Measurements from ENCODE around the gene IFT74.
"Not testable (repeated sequence)": the region's sequence is repeated elsewhere in the genome, so short reads cannot be mapped to it uniquely, and the experiment has no call there.

Gene IFT74

DNA sequence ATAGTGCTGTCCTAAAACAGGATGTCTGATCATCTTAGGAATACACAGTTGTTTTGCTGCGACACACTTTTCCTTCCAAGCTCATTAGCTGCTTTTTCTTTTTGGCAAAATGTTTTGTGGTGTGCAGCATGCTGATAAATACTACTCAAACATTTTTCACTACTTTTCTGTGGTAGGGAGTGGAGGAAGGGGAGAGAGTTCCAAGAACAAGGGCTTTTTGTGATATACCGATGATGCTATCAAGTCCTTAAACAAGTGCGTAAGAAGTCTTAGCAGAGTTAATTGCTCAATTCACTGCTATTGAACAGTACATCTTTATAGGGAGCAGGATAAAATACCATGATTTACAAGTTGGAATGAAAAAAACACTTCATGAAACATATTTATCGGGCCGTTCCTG, 129.2 kb downstream of the IFT74 start:
- DNase-seq = no peak

DNA sequence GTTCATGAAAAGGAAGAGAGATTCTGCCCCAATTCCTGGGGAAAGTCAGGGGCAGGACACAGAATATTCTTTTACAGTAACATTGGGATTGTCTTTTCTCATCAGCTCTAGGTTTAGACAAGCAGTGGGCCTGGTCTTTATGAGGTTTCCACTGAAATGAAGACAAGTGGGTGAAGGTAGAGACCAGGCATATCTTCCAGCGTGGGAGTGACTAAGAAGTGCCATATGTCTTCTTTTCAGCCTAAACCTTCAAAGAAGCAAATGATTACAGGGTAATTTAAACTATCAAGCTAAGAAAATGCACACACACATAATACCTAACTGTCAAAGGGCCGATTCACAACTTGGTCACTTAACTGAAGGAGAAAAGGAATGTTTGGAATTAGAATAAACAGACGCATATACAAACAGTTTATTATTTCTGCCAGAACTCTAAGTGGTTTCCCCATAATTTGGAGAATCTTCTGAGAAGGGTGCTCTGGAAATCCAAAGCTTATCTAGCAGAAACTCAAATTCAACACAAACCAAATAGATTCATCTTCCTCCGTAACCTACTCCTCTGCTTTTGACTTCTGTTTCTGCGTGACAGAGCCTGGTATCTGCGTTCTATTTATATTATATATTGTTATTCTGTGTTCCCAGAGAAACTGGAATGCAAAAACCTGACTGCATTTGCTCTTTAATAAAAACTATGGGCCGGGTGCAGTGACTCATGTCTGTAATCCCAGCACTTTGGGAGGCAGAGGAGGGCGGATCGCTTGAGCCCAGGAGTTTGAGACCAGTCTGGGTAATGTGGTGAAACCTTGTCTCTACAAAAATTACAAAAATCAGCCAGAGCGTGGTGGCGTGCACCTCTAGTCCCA, 130.8 kb downstream of the IFT74 start:
- DNase-seq = peak; percentile 63

DNA sequence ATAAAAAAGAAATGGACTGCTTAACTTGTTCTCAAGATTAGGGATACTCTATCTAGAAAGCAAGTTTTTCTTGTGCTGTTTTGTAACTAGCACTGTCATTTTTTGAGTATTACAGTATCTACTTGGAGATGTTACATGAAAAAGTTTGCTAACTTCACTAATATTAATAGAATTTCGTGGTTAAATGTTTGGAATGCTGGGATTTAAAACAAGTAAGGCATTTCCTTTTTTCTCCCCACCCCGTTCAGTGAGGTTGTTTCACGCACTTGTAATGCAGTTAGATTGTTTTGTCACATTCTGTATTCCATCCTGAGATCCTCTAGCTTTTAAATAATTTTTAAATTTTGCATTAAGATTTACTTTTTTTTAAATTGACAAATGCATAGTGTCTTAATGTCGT, 132.8 kb downstream of the IFT74 start:
- DNase-seq = no peak

DNA sequence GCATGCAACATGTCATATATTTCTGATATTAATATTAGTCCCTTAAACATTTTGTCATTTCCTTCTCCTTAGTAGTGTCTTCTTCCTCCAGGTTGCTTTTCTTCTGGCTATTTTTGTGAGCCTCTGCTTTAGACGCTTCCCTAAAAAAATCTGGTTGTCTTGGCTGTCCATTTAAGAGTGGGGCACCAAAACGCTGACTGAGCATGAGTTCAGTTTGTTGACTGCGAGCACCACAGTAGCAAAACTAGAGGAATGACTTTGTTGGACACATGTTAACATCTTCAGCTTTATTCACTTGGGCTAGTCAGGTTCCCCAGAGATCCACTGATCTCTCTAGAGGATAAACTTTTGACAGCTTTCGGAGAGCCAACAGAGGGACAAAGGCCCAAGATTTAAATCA, 133.5 kb downstream of the IFT74 start:
- DNase-seq = no peak

DNA sequence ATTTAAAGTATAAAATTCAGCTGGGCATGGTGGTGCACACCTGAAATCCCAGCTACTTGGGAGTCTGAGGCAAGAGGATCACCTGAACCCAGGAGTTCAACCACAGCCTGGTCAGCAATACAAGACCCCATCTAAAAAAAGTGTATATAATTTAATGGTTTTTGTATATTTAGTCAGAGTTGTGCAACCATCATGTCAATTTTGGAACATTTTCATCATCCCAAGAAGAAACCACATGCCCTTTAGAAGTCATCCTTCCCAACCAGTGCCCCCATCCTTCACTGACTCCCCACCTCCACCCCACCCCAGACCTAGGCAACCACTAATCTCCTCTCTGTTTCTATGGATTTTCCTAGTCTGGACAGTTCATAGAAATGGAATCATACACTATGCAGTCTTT, 134.0 kb downstream of the IFT74 start:
- no peak for DNase-seq

DNA sequence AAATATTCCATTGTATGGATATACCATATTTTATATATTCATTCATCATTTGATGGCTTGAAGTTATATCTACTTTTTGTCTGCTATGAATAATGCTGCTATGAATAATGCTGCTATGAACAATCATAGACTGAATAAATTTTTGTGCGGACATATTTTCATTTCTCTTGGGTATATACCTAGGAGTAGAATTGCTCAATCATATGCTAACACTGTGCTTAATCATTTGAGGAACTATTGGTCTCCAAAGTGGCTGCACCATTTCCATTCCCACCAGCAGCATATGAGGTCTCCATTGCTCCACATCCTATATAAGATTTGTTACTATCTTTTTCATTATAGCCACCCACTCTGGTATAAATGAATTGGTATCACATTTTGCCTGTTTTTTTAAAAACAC, 134.5 kb downstream of the IFT74 start:
- no peak for DNase-seq

DNA sequence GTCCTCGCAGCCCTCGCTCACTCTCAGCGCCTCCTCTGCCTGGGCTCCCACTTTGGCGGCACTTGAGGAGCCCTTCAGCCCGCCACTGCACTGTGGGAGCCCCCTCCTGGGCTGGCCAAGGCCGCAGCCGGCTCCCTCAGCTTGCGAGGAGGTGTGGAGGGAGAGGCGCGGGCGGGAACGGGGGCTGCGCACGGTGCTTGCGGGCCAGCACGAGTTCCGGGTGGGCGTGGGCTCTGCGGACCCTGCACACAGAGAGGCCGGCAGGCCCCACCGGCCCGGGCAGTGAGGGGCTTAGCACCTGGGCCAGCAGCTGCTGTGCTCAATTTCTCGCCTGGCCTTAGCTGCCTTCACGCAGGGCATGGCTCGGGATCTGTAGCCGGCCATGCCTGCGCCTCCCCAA, 136.3 kb downstream of the IFT74 start:
- DNase-seq = not testable (repeated sequence)

DNA sequence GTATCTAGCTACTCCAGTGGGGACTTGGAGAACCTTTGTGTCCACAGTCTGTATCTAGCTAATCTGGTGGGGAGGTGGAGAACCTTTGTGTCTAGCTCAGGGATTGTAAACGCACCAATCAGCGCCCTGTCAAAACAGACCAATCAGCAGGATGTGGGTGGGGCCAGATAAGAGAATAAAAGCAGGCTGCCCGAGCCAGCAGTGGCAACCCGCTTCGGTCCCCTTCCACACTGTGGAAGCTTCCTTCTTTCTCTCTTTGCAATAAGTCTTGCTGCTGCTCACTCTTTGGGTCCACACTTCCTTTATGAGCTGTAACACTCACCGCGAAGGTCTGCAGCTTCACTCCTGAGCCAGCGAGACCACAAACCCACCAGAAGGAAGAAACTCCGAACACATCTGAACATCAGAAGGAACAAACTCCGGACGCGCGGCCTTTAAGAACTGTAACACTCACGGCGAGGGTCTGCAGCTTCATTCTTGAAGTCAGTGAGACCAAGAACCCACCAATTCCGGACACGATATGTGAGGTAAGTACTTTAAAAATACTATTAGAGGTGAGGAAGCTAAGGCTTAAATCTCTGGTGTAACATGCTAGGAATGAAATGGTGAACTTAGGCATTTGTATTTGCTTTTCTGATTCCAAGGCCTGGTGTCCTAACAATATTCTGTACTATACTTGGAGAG, 137.3 kb downstream of the IFT74 start:
- DNase-seq = not testable (repeated sequence)

DNA sequence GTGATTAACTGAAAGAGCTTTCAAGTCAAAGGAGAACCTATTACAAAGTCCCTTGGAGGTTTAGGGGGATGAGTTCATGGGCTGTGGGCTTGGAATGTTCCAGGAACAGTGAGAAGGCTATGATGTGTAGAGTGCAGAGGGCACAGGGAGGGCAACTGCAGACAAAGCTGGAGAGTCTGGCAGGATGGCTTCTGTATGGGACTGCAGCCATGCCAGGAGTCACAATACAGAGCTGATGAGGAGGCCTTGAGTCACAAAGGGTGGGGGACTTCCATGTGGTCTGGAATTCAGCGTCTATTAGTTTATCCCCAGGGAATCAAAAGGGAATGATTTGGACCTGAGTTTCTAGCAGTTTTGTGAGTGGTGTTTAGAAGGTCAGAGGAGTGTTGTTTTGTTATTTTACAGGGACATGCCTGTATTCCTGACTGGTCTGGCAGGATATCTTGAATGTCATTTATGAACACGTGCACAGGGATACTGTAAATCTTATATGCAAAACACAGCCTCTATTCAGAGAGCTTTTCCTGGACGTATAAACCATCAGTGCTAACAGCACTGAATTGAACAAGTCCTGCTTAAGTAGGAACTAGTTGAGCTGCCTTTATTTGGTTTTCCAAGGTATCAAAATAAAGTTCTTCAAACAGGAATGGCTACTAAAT, 138.6 kb downstream of the IFT74 start:
- DNase-seq = peak; percentile 65

DNA sequence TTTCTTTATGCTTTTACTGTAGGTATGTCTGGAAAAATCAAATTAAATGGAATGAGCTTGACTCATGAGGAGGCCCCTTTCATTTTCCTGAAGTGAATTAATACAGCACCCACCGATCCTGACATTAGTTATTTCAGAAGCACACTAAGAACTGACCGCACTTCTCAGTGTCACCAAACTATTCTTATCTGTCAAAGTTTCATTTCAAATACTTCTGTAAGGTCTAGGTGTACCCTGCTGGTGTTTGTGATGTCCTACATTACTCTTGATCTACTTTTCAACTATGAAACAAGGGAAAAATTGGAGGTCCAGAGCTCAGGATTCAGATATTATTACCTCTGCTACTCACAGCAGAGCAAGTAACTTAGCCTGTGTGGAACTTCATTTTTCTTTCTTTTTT, 151.0 kb downstream of the IFT74 start:
- DNase-seq = no peak

DNA sequence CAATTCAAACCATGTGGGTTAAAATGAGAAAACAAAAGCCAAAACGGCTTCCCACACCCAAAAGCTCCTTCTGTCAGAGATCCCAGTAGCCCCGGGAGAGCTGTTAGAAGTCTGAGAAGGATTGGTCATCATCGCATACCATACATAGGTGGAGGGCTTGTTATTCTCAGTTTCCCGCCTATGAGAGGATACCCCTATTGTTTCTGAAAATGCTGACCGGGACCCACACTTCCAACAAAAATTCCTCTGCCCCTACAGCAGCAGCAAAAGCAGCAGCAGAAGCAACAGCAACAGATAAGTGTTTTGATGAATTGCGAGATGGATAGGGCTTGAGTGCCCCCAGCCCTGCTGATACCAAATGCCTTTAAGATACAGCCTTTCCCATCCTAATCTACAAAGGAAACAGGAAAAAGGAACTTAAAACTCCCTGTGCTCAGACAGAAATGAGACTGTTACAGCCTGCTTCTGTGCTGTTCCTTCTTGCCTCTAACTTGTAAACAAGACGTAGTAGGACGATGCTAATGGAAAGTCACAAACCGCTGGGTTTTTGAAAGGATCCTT, 152.8 kb downstream of the IFT74 start, which contains the start of gene TEK:
Gene TEK, plus strand, starts transcription at position 245 of the 561 bp plus-strand sequence. CDS start 366 bp downstream, outside the sequence.
- peak; percentile 65 for DNase-seq

DNA sequence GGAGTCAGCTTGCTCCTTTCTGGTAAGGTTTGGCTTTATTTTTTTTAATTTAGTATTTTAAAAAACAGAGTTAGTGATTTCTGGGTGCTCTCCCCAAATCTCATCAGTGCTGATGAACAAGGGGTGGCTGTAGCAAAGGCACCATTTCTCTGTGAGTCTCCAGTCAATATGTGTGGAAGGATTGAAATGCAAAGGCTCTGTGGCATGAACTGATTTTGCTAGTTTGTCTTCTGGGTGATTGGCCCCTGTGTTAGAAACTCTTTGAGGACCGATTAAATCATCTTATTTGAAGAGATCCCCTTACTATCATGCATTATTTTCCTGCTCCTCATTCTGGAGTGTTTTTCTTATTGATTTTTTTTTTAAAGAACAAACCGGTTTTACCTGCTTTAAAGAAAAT, 153.4 kb downstream of the IFT74 start:
- DNase-seq = no peak

DNA sequence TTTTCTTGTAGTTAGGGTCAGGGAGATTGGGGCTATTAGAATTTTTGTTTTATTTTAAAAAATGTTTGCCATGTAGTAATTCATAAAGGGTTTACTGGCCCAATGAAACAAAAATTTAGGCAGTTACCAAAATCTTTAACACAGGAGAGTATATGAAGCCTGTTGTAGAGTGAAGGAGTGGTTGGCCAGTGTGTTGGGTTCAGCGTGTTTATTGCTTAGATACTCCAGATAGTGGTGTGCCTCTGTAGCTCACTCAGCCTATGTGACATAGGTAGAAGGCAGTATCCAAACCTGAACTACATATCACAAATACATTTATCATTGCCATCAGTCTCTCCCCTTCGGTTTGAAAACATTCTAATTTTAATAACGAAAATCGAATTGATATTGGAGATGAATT, 154.0 kb downstream of the IFT74 start:
- DNase-seq = no peak

DNA sequence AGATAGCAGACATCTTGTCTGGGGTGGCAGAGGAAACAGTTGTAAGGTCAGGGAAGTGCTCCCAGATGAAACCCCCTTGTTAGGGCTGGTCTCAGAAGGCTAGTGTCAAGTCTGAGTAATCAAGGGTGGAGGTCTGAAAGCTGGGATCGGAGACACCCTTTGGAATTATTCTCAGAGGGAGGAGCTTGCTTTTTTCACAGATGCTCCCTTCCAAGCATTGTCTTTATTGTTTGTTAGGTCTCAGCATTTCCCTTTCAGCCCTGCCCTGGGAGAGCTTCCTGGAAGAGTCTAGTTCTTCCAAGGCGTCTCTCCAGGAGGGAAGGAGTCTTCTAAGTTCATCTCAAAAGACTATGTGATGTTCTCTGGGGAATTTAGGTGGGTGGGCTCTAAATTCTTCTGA, 156.0 kb downstream of the IFT74 start:
- DNase-seq = no peak
